HFFc6 (cell line): Measurements from ENCODE around the gene PROX2. TPM values are rescaled to one million over a fixed set of nuclear protein-coding genes. Genes with fewer than 3 reads are reported as not detected.

ENCODE experiments used
- DNase-seq: peaks from one replicate; pipeline ENCODE4 v3.0.0-alpha.2; 2018
- H3K27ac Mint-ChIP-seq: 2 replicates; pipeline ENCODE4 v1.8.0; 2020; ENCODE audit warnings: mild to moderate bottlenecking, mixed read lengths
- H3K27me3 Mint-ChIP-seq: 2 replicates; pipeline ENCODE4 v1.8.0; 2021; ENCODE audit warnings: mild to moderate bottlenecking, moderate library complexity, mixed read lengths; ENCODE audit not compliant: insufficient read depth
- H3K36me3 Mint-ChIP-seq: 2 replicates; pipeline ENCODE4 v1.8.0; 2021; ENCODE audit warnings: low read depth, mixed read lengths
- H3K4me1 Mint-ChIP-seq: 2 replicates; pipeline ENCODE4 v1.8.0; 2020; ENCODE audit warnings: low read depth, mixed read lengths
- H3K4me3 Mint-ChIP-seq: 2 replicates; pipeline ENCODE4 v1.8.0; 2020; ENCODE audit warnings: mild to moderate bottlenecking, moderate library complexity, mixed read lengths
- H3K9me3 Mint-ChIP-seq: 2 replicates; pipeline ENCODE4 v1.8.0; 2020; ENCODE audit warnings: mild to moderate bottlenecking, mixed read lengths
- CTCF ChIP-seq: fragments of 200-600 bp; sonication (generic); IDR thresholded peaks from 2 replicates; pipeline ENCODE4 v1.5.0; 2021; ENCODE audit warnings: antibody characterized with exemption, mild to moderate bottlenecking
- total RNA-seq, 6 experiments: library from RNA; stranded (reverse); fragmentation: NEBNext Ultra II Directional; extraction: Animal tissue kit (Norgen Biotek cat#: 25700); gene quantifications; 2 replicates in 1 of 6; 3 replicates in 5 of 6; pipeline ENCODE4 v1.2.3, GENCODE V29; 2021

PROX2 gene
- total RNA-seq, 6 experiments from 2014 or later, result not detected

DNA sequence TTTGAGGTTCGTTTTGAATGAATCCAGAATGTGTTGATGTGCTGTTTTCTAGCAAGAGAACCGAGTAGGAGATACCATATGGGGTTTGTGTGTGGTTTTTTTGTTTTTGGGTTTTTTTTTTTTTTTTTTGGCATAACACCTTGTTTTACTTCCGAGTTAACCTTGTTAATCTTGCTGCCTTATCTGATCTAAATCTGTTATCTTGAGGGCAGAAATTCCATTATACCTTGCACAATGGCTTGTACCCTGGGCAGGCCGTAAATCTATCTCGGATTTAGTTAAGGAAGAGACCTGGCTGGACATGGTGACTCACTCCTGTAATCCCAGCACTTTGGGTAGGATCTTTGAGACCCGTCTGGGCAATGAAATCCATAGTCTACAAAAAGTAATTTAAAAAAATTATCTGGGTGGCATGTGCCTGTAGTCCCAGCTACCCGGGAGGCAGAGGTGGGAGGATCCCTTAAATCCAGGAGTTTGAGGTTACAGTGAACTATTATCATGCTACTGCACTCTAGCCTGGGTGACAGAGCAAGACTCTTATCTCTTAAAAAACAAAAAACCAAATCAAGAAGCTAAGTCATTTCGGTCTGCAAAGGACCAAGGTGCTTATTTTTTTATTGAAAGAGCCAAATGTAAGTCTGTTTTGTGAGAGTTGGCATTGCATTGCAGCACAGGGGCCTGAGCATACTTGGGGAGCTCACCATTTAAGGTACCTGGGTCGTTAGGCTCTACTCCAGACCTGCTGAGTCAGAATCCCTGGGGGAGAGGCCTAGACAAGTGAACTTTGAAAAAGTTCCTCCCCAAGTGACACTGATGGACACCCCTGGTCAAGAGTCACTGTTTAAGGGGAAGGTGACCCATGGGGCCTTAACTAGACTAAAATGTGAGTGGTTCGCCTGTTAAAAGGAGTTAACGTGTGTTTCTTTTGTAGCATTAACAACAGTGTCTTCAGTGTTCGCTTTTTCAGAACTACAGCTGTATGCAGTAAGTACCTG is 12.5 kb upstream of the PROX2 start:
- Mint-ChIP-seq H3K4me3 (peak overlapping the region; percentile 34), H3K27ac (peak overlapping the region; percentile 71), H3K36me3 (peaks cover 12% of the 10 kb centered on the region), H3K4me1 (peaks cover 61% of the 10 kb centered on the region), H3K9me3 (no peaks in the 10 kb centered on the region), H3K27me3 (peaks cover 3% of the 10 kb centered on the region; the same call in 1 of the 2 replicates)
- no peak for TF ChIP-seq CTCF
- peak; percentile 30 for DNase-seq

DNA sequence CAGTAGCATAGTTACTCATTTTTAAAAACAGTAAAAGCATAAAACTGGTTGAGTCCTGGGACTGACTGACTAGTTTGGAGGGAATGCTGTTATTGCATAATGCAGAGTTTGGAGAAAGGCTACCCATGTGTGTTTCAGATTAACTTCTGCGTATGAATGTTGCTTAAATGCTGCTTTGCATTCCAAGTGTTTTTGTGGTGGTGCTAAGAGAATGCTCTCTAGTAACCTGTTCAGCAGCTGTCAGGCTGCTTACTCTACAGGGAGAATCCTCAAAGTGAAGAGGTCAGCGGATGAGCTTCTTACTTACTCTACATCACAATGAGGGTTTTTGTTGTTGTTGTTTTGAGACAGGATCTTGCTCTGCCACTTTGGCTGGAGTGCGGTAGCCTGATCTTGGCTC is 10.1 kb upstream of the PROX2 start:
- no peak for TF ChIP-seq CTCF
- DNase-seq, result peak; percentile 95
- Mint-ChIP-seq H3K4me3 (peak overlapping the region; percentile 63), H3K9me3 (no peaks in the 10 kb centered on the region), H3K27me3 (0 out of 2 replicates have a peak, but pooled peaks cover 3% of the 10 kb centered on the region), H3K27ac (peak overlapping the region; percentile 98), H3K36me3 (peaks cover 26% of the 10 kb centered on the region), H3K4me1 (peaks cover 65% of the 10 kb centered on the region)

DNA sequence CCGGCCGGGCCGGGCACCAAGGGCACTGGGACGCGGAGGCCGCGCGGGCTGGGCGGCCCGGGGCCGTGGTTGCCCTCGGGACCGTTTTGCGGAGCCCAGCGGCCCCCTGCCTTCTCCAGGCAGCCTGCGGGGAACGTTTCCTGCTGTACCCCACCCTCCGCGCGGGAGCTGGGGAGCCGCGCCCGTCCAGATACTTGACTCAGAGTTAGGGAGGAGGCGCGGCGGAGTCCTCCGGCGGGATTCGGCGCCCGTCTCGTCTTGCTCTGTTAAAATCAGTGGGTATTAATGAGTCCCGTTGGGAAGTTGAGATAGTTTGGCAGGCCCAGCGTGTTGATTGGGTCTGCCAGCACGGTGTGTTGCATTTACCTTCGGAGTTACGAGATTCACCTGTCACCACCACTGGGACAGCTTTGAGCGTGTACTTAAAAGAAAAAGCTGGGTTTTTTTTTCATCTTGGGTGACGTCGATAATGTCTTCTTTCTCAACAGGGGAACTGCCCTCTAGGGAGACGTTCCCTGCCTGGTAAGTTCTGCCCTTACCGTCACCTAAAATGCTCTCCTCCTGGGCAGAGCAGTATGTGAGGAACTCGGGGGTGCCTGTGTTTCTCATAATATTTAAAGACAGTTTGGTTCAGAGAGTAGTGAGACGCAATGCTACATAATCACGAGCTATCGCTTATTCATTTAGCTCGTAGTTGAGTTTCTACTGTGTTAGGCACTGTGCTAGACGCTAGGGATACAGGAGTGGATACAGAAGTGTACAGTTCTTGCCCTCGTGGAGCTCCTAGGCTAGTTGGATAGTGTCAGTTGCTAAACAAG is 6.4 kb upstream of the PROX2 start:
- Mint-ChIP-seq H3K9me3 (no peaks in the 10 kb centered on the region), H3K4me1 (peaks cover 61% of the 10 kb centered on the region), H3K27me3 (peaks cover 3% of the 10 kb centered on the region; the same call in 1 of the 2 replicates), H3K4me3 (peak overlapping the region; percentile 100), H3K27ac (peak overlapping the region; percentile 98), H3K36me3 (peaks cover 22% of the 10 kb centered on the region)
- no peak for TF ChIP-seq CTCF
- peak; percentile 40 for DNase-seq

- peaks cover 58% of the 10 kb centered on the region for H3K4me1 Mint-ChIP-seq
- TF ChIP-seq CTCF, result 0 out of 2 replicates have a peak, but pooled peaks have one; percentile 6
- no peaks in the 10 kb centered on the region for H3K9me3 Mint-ChIP-seq
- peak within 1 kb of the TSS; percentile 100 for H3K4me3 Mint-ChIP-seq
- DNase-seq, result peak; percentile 80
- H3K27ac Mint-ChIP-seq, result peak within 1 kb of the TSS; percentile 98
- peaks cover 3% of the 10 kb centered on the region; the same call in 1 of the 2 replicates for H3K27me3 Mint-ChIP-seq
- peaks cover 22% of the 10 kb centered on the region for H3K36me3 Mint-ChIP-seq
Observed at GRCh38 chr14:74881431-74882102, 5.6 kb upstream of the PROX2 start, which contains the start of gene DLST. TSS of gene DLST (plus strand) at chr14:74881916. CDS start at chr14:74881954, 38 bp downstream.
